Measurements from ENCODE around the gene JMJD8.

Gene JMJD8

GRCh38 chr16:658679-659571 is 25.2 kb downstream of the JMJD8 start:
- no peak for DNase-seq

- DNase-seq, result no peak
These were observed 26.6 kb downstream of the JMJD8 start for GRCh38 chr16:657487-657886.

- DNase-seq, result no peak
These were observed 30.1 kb downstream of the JMJD8 start for GRCh38 chr16:654034-654433.

GRCh38 chr16:652454-653305 is 31.5 kb downstream of the JMJD8 start:
- no peak for DNase-seq

GRCh38 chr16:651844-652243 is 32.3 kb downstream of the JMJD8 start:
- DNase-seq, result no peak

GRCh38 chr16:649631-650030 is 34.5 kb downstream of the JMJD8 start:
- DNase-seq, result no peak

- DNase-seq, result peak; percentile 74 to 95
These were observed 35.1 kb downstream of the JMJD8 start, which contains the start of gene WDR90 for GRCh38 chr16:648781-649589. Gene WDR90, plus strand, starts transcription at chr16:649365. Its CDS starts 52 bp downstream, at chr16:649417.

GRCh38 chr16:648071-648780 is 35.9 kb downstream of the JMJD8 start:
- peak in 1 of 2 experiments; percentile 30 for DNase-seq

GRCh38 chr16:647173-647902 is 36.8 kb downstream of the JMJD8 start:
- no peak for DNase-seq

- DNase-seq, result no peak
These were observed 37.4 kb downstream of the JMJD8 start for GRCh38 chr16:646679-647172.

- DNase-seq, result no peak
These were observed 38.1 kb downstream of the JMJD8 start for GRCh38 chr16:645852-646678.

GRCh38 chr16:644556-644955 is 39.6 kb downstream of the JMJD8 start:
- DNase-seq, result no peak

GRCh38 chr16:643050-643368 is 41.1 kb downstream of the JMJD8 start:
- DNase-seq, result no peak

GRCh38 chr16:642189-643049 is 41.7 kb downstream of the JMJD8 start:
- peak in 1 of 2 experiments; percentile 23 for DNase-seq

GRCh38 chr16:641326-642188 is 42.6 kb downstream of the JMJD8 start, which contains the start of gene MCRIP2:
Gene MCRIP2, plus strand, starts transcription at chr16:641828. Its CDS starts 164 bp downstream, at chr16:641992.
- DNase-seq, result peak; percentile 73 to 78

GRCh38 chr16:640614-641013 is 43.5 kb downstream of the JMJD8 start:
- no peak for DNase-seq

- DNase-seq, result no peak
These were observed 45.3 kb downstream of the JMJD8 start for GRCh38 chr16:638836-639235.

- DNase-seq, result no peak
These were observed 46.0 kb downstream of the JMJD8 start for GRCh38 chr16:638034-638543.
